A549 (cell line): ENCODE data around the gene SORCS3. TPM values are rescaled to one million over a fixed set of nuclear protein-coding genes. Genes with fewer than 3 reads are reported as not detected.

Experiments
- ATAC-seq, 2 experiments: fragments of 200-7000 bp in 1 of 2; fragments of >200 bp in 1 of 2; cut with Nextera tagmentation in 1 of 2; cut with Tn5 transposase in 1 of 2; 3 replicates each; pipeline versions ENCODE4 v1.8.0 to v1.9.1; 2018 to 2020; ENCODE audit warnings: mild to moderate bottlenecking in 1 of 2, moderate library complexity in 1 of 2
- CTCF ChIA-PET: fragments of 300-600 bp; sonication (Branson Sonifier 250); formaldehyde crosslinking; extraction: SDS; loops from one replicate; lab custom pipeline; 2021; ENCODE audit warnings: antibody characterized with exemption, inconsistent platforms; lab: Yijun Ruan, JAX
- POLR2A ChIA-PET: fragments of 350-600 bp; formaldehyde crosslinking; extraction: SDS; loops from one replicate; lab custom pipeline; 2021; ENCODE audit warnings: antibody characterized with exemption, inconsistent platforms; lab: Yijun Ruan, JAX
- DNase-seq, 2 experiments: peaks; one replicate each; pipeline versions ENCODE4 v3.0.0 to v3.0.0-alpha.2; 2011 to 2016; ENCODE audit warnings: low read depth in 1 of 2, low spot score in 1 of 2
- FAIRE-seq: peaks from 2 replicates; lab custom pipeline; 2011; peaks lifted over from hg19 to GRCh38; lab: Jason Lieb, UNC
- H3K27ac ChIP-seq, 2 experiments: fragments of >200 bp; sonication (Bioruptor Twin); formaldehyde crosslinking; 3 replicates each; pipeline ENCODE4 v1.5.1; 2016 to 2017
- H3K4me1 ChIP-seq: fragments of >200 bp; sonication (Bioruptor Twin); formaldehyde crosslinking; 3 replicates; pipeline ENCODE4 v1.6.1; 2016
- H3K4me2 ChIP-seq: fragments of >200 bp; sonication (Bioruptor Twin); formaldehyde crosslinking; 3 replicates; pipeline ENCODE4 v1.6.1; 2016
- H3K4me3 ChIP-seq: fragments of >200 bp; sonication (Bioruptor Twin); formaldehyde crosslinking; 3 replicates; pipeline ENCODE4 v1.5.1; 2016
- H3K9me3 ChIP-seq: fragments of >200 bp; sonication (Bioruptor Twin); formaldehyde crosslinking; 3 replicates; pipeline ENCODE4 v1.6.1; 2016
- BHLHE40 ChIP-seq: IDR thresholded peaks from 2 replicates; pipeline ENCODE4 v1.6.1; 2012; ENCODE audit warnings: low read depth, low read length, inconsistent platforms
- CBX8 ChIP-seq: fragments of 200-600 bp; sonication (generic); IDR thresholded peaks from 2 replicates; pipeline ENCODE4 v1.6.1; 2016
- CEBPB ChIP-seq, 2 experiments: fragments of >200 bp in 1 of 2; sonication (Bioruptor Twin) in 1 of 2; formaldehyde crosslinking in 1 of 2; IDR thresholded peaks; 2 replicates each; pipeline ENCODE4 v1.6.1; 2012 to 2016
- CTCF ChIP-seq: fragments of >200 bp; sonication (Bioruptor Twin); formaldehyde crosslinking; IDR thresholded peaks from 3 replicates; pipeline ENCODE4 v1.5.1; 2016
- E2F6 ChIP-seq: IDR thresholded peaks from 2 replicates; pipeline ENCODE4 v1.6.1; 2012; ENCODE audit warnings: low read depth, borderline replicate concordance
- EHF ChIP-seq: fragments of 250-450 bp; sonication (Bioruptor Pico); IDR thresholded peaks from 2 replicates; pipeline ENCODE4 v1.5.0; 2020; ENCODE audit warnings: mild to moderate bottlenecking
- ELK1 ChIP-seq: fragments of 150-350 bp; IDR thresholded peaks from 2 replicates; pipeline ENCODE4 v1.6.1; 2014; ENCODE audit warnings: low read depth, mild to moderate bottlenecking, low read length
- FOSB ChIP-seq: fragments of 250-450 bp; sonication (Bioruptor Pico); IDR thresholded peaks from 2 replicates; pipeline ENCODE4 v1.5.0; 2020; ENCODE audit warnings: mild to moderate bottlenecking, moderate library complexity
- FOXS1 ChIP-seq: fragments of 250-450 bp; sonication (Bioruptor Pico); IDR thresholded peaks from 2 replicates; pipeline ENCODE4 v1.5.0; 2020; ENCODE audit warnings: mild to moderate bottlenecking, moderate library complexity
- HES2 ChIP-seq: fragments of >200 bp; sonication (Bioruptor Twin); formaldehyde crosslinking; IDR thresholded peaks from 2 replicates; pipeline ENCODE4 v1.6.1; 2016
- HEYL ChIP-seq: fragments of 250-450 bp; sonication (Bioruptor Pico); IDR thresholded peaks from 2 replicates; pipeline ENCODE4 v1.8.0; 2021; ENCODE audit warnings: mild to moderate bottlenecking, moderate library complexity
- HOXA7 ChIP-seq: fragments of 250-450 bp; sonication (Bioruptor Pico); IDR thresholded peaks from 2 replicates; pipeline ENCODE4 v1.5.0; 2020; ENCODE audit warnings: mild to moderate bottlenecking, moderate library complexity
- HOXB13 ChIP-seq: fragments of 250-450 bp; sonication (Bioruptor Pico); IDR thresholded peaks from 2 replicates; pipeline ENCODE4 v1.5.0; 2020; ENCODE audit warnings: low read depth, mild to moderate bottlenecking, moderate library complexity
- KDM1A ChIP-seq: fragments of 200-600 bp; sonication (generic); IDR thresholded peaks from 2 replicates; pipeline ENCODE4 v1.6.1; 2016; ENCODE audit warnings: low read depth, mild to moderate bottlenecking
- KDM5A ChIP-seq: fragments of 200-600 bp; sonication (generic); IDR thresholded peaks from 2 replicates; pipeline ENCODE4 v1.6.1; 2016; ENCODE audit warnings: antibody characterized with exemption, mild to moderate bottlenecking
- NFE2L2 ChIP-seq: fragments of 150-350 bp; conservative IDR thresholded peaks from 2 replicates; pipeline ENCODE4 v1.6.1; 2014; ENCODE audit warnings: low read length
- NR3C1 ChIP-seq: fragments of >200 bp; sonication (Bioruptor Twin); formaldehyde crosslinking; IDR thresholded peaks from 3 replicates; pipeline ENCODE4 v1.6.1; 2017
- POLR2A ChIP-seq: IDR thresholded peaks from 2 replicates; pipeline ENCODE4 v1.6.1; 2012; ENCODE audit warnings: mild to moderate bottlenecking, low read length
- RCOR1 ChIP-seq: fragments of 150-350 bp; IDR thresholded peaks from 2 replicates; pipeline ENCODE4 v1.6.1; 2014; ENCODE audit warnings: antibody characterized with exemption, low read length, low read depth
- RNF2 ChIP-seq: fragments of 200-600 bp; sonication (generic); IDR thresholded peaks from 2 replicates; pipeline ENCODE4 v1.6.1; 2016; ENCODE audit warnings: low read depth, mild to moderate bottlenecking, antibody characterized with exemption, moderate library complexity, borderline replicate concordance
- USF2 ChIP-seq: fragments of 450-650 bp; IDR thresholded peaks from 2 replicates; pipeline ENCODE4 v1.6.1; 2014; ENCODE audit warnings: antibody characterized with exemption
- WGBS: methylation state at CpG from one replicate; pipeline ENCODE4 v1.1.6; 2017; ENCODE audit errors: missing lambda C conversion rate; 5-methylcytosine and 5-hydroxymethylcytosine counted together
- polyA plus RNA-seq, 4 experiments: library from polyadenylated mRNA; depleted of rRNA in 3 of 4; stranded (reverse); fragments of >200 nt; fragmentation: RNase III in 1 of 4; extraction: RNeasy Plus Mini Kit Qiagen cat#74134 plus additional on column Dnase treatment in 1 of 4; gene quantifications; 2 replicates in 3 of 4; 3 replicates in 1 of 4; pipeline ENCODE4 v1.2.3, GENCODE V29; 2011 to 2017
- TF ChIP-seq, protein P1 (sequence below): IDR thresholded peaks from 2 replicates; pipeline ENCODE4 v1.6.1; 2012
- TF ChIP-seq, protein P2 (sequence below): fragments of 250-450 bp; sonication (Bioruptor Pico); IDR thresholded peaks from 2 replicates; pipeline ENCODE4 v1.5.0; 2020; ENCODE audit warnings: low read depth, mild to moderate bottlenecking, moderate library complexity

The SORCS3 gene
- polyA plus RNA-seq, 2 of the 4 experiments (the other 2 are of a cell fraction), result not detected

DNA sequence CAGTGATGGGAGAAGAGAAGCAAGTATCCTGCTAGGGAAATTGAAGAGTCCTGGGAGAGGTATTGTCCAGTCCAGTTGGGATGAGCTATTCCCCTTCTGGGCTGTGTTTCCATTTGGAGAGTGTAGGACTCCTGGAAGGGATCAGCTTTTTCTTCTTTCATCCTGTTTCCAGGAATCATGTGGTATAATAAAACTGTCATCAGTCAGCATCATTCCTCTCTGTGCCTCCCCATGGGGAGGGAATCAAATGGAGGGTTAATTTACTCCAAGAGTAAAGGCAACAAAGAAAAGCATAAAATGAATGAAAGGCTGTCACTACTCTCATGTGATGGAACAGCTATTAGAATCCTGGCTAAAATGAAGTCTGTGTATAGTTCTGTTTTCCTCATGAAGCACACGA, 429.9 kb downstream of the SORCS3 start:
- TF ChIP-seq USF2, result no peak
- no peak for TF ChIP-seq FOXS1
- no peak for TF ChIP-seq HOXA7 (CRISPR knock-in tag)
- no peak for TF ChIP-seq HEYL (CRISPR knock-in tag)
- TF ChIP-seq, protein P1, sequence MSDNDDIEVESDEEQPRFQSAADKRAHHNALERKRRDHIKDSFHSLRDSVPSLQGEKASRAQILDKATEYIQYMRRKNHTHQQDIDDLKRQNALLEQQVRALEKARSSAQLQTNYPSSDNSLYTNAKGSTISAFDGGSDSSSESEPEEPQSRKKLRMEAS, result no peak
- TF ChIP-seq HES2, result no peak
- no peak for TF ChIP-seq POLR2A
- TF ChIP-seq KDM1A, result no peak
- TF ChIP-seq E2F6, result no peak
- TF ChIP-seq BHLHE40, result no peak
- no peak for TF ChIP-seq KDM5A
- TF ChIP-seq HOXB13, result no peak
- Histone ChIP-seq H3K4me2 (no peak overlapping the region), H3K27ac (no peak overlapping the region), H3K4me3 (no peak overlapping the region), H3K4me1 (no peaks in the 10 kb centered on the region), H3K9me3 (no peaks in the 10 kb centered on the region)
- CTCF ChIA-PET, result interaction anchor here (1.2 kb wide), 1 partner anchor 9 kb away, joined by 3 read pairs; no protein-coding TSS in a partner anchor
- FAIRE-seq, result no peak
- ATAC-seq, result no peak
- POLR2A ChIA-PET, result no interaction called here
- DNase-seq, result no peak
- WGBS, result 0% methylated on average over 1 of the region's 1 CpG

- POLR2A ChIA-PET, result no interaction called here
- Histone ChIP-seq H3K4me2 (no peak overlapping the region), H3K4me3 (no peak overlapping the region), H3K4me1 (no peaks in the 10 kb centered on the region), H3K27ac (no peak overlapping the region), H3K9me3 (no peaks in the 10 kb centered on the region)
- CTCF ChIA-PET, result interaction anchor here (1.2 kb wide), 1 partner anchor 8 kb away, joined by 3 read pairs; no protein-coding TSS in a partner anchor
- no peak for FAIRE-seq
- DNase-seq, result no peak
- 15% methylated on average over 5 of the region's 5 CpGs for WGBS
- ATAC-seq, result no peak
- no peak for TF ChIP-seq FOSB (CRISPR knock-in tag)
- no peak for TF ChIP-seq RCOR1
These were observed 430.9 kb downstream of the SORCS3 start for GRCh38 chr10:105071980-105072379.

DNA sequence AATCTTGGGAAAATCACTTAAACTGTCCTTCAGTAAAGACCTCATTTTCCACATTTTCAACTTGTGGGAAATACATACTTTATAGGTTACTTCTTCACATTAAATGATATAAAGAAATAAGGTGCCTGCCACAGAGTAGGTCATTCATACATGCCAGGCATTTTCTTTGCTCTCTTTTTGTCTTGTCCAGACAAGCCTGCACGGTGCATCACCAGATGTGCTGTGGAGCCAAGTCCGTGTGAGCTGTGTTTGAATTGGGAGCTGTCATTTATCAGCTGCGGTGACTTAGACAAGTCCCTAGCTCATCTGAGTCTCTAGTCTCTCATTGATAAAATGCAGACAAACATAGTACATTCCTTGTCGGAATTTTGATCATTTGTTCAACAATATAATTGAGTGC, 432.9 kb downstream of the SORCS3 start:
- ATAC-seq (no peak), FAIRE-seq (no peak), DNase-seq (no peak)
- H3K4me2 ChIP-seq, result no peak overlapping the region
- H3K4me1 ChIP-seq, result no peaks in the 10 kb centered on the region
- ChIA-PET POLR2A (no interaction called here), CTCF (no interaction called here)
- TF ChIP-seq CBX8 (no peak), RCOR1 (no peak), EHF (CRISPR knock-in tag) (no peak), NFE2L2 (no peak)
- WGBS, result 7% methylated on average over 4 of the region's 4 CpGs
- no peak overlapping the region for H3K27ac ChIP-seq
- no peaks in the 10 kb centered on the region for H3K9me3 ChIP-seq
- H3K4me3 ChIP-seq, result no peak overlapping the region

GRCh38 chr10:105075031-105075430, 433.9 kb downstream of the SORCS3 start:
- ChIA-PET CTCF (interaction anchor here (2.4 kb wide), 1 partner anchor 11 kb away, joined by 8 read pairs; no protein-coding TSS in a partner anchor), POLR2A (no interaction called here)
- DNase-seq, result no peak
- no peak overlapping the region for H3K4me2 ChIP-seq
- no peak overlapping the region for H3K27ac ChIP-seq
- no peak for FAIRE-seq
- H3K4me3 ChIP-seq, result no peak overlapping the region
- TF ChIP-seq EHF (CRISPR knock-in tag) (no peak), RNF2 (no peak), CTCF (no peak), NR3C1 (no peak), USF2 (no peak), ELK1 (no peak), CEBPB (IDR thresholded peaks at IDR 0.05) (no peak)
- TF ChIP-seq, protein P2, sequence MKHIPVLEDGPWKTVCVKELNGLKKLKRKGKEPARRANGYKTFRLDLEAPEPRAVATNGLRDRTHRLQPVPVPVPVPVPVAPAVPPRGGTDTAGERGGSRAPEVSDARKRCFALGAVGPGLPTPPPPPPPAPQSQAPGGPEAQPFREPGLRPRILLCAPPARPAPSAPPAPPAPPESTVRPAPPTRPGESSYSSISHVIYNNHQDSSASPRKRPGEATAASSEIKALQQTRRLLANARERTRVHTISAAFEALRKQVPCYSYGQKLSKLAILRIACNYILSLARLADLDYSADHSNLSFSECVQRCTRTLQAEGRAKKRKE (CRISPR knock-in tag), result no peak
- no peak for ATAC-seq
- 5% methylated on average over 1 of the region's 1 CpG for WGBS
- no peaks in the 10 kb centered on the region for H3K9me3 ChIP-seq
- H3K4me1 ChIP-seq, result no peaks in the 10 kb centered on the region
